ENCODE results near the gene PLK4.
"Not testable (repeated sequence)": the region's sequence is repeated elsewhere in the genome, so short reads cannot be mapped to it uniquely, and the experiment has no call there.

PLK4 gene

DNA sequence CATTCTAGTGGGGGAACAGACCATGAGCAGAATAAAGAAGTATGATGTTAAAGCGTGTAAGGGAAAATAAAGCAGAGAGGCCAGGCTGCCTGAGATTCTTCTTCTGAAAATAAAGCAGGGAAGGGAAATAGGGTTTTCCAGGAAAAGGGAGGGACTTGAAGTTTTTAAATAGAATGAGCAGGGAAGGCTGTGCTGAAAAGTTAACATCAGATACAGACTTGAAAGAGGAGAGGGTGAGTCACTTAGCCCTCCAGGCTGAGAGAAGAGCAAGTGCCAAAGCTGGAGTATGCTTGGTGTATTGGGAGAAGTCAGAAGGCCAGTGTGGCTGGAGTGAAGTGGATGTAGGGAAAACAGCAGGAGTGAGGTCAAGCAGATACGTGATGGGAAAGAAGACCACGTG, 10.0 kb upstream of the PLK4 start:
- TF ChIP-seq CTCF (conservative IDR thresholded peaks at IDR 0.05) (no peak), ZFX (IDR thresholded peaks at IDR 0.05) (no peak)
- H3K27ac ChIP-seq: no peak overlapping the region

DNA sequence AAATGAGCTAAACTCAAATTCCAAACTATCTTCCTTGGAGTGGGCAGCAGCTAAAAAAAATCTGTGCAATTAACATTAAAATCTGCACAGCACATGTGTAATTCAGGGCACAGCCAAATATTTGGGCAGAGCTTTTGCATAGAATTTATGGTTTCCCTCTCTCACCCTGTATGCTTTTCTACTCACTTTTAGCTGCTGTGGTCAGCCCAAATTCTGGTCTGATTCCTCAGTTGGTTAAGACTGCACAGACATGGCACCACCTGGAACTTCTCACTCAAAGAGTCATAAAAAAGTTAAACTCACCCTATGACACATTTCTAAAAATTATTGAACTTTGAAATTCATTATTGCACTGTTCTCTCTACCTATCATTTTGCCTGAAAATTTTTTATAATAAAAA, 4.9 kb upstream of the PLK4 start:
- TF ChIP-seq ZFX (IDR thresholded peaks at IDR 0.05): no peak
- TF ChIP-seq CTCF (conservative IDR thresholded peaks at IDR 0.05): no peak
- no peak overlapping the region for H3K27ac ChIP-seq

GRCh38 chr4:127881563-127881864, 821 bp downstream of the PLK4 start:
- no peak for TF ChIP-seq ZFX (IDR thresholded peaks at IDR 0.05)
- TF ChIP-seq CTCF (conservative IDR thresholded peaks at IDR 0.05): no peak
- H3K27ac ChIP-seq: peak overlapping the region; percentile 91

DNA sequence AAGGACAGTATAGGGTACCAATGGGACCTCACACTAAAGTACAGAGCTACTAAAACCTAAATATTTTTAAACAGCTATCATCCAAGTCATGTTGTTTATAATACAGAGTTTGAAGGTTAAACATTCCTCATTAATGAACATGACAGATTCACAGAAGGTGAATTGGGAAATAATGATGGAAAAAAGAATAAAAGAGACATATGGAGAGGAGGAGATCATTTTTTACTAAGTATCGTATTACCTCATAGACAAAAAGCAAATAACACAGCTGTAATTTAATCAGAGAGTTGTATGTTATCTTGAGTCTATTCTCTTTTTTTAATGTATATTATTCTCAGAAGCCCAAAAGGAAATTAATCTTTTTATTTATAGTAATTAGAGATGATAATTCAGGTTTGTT, 7.9 kb downstream of the PLK4 start:
- TF ChIP-seq ZFX (IDR thresholded peaks at IDR 0.05) (no peak), CTCF (conservative IDR thresholded peaks at IDR 0.05) (no peak)
- H3K27ac ChIP-seq: no peak overlapping the region

- TF ChIP-seq CTCF (conservative IDR thresholded peaks at IDR 0.05) (no peak), ZFX (IDR thresholded peaks at IDR 0.05) (no peak)
- H3K27ac ChIP-seq: no peak overlapping the region
These were observed 9.2 kb downstream of the PLK4 start for GRCh38 chr4:127889903-127890302.

- H3K27ac ChIP-seq: no peak overlapping the region
- TF ChIP-seq ZFX (IDR thresholded peaks at IDR 0.05) (no peak), CTCF (conservative IDR thresholded peaks at IDR 0.05) (no peak)
These were observed 15.4 kb downstream of the PLK4 start for GRCh38 chr4:127896069-127896468.

- TF ChIP-seq CTCF (conservative IDR thresholded peaks at IDR 0.05) (no peak), ZFX (IDR thresholded peaks at IDR 0.05) (no peak)
- no peak overlapping the region for H3K27ac ChIP-seq
These were observed 15.8 kb downstream of the PLK4 start for GRCh38 chr4:127896528-127896927.

DNA sequence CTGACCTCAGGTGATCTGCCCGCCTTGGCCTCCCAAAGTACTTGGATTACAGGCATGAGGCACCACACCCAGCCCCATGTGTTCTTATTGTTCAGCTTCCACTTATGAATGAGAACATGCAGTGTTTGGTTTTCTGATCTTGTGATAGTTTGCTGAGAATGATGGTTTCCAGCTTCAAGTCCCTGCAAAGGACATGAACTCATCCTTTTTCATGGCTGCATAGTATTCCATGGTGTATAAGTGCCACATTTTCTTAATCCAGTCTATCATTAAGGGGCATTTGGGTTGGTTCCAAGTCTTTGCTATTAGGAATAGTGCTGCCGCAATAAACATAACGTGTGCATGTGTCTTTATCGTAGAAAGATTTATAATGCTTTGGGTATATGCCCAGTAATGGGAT, 19.0 kb downstream of the PLK4 start:
- not testable (repeated sequence) for H3K27ac ChIP-seq
